Measurements from ENCODE around the gene KLHL25. TPM values are rescaled to one million over a fixed set of nuclear protein-coding genes. Genes with fewer than 3 reads are reported as not detected.
A peak's percentile ranks its signal among the peaks of the same experiment; 100 is the strongest.

KLHL25 gene
- total RNA-seq, 2 donors from 2014 or later, result 9.8 to 12.3 TPM

- no peaks in the 10 kb centered on the region for H3K9me3 ChIP-seq (ENCODE audit: control insufficient read depth, low read length, poor library complexity, severe bottlenecking)
- peak overlapping the region; percentile 61 for H3K27ac Mint-ChIP-seq
- H3K36me3 Mint-ChIP-seq (ENCODE audit: low read depth), result peaks cover 22% of the 10 kb centered on the region
- DNase-seq (no peak), ATAC-seq (no peak)
- peaks cover 22% of the 10 kb centered on the region for H3K4me1 Mint-ChIP-seq
- H3K27me3 Mint-ChIP-seq, result no peaks in the 10 kb centered on the region
- H3K4me3 Mint-ChIP-seq, result no peak overlapping the region
Measured at GRCh38 chr15:85716261-85716660, 78.5 kb downstream of the KLHL25 start.

- H3K4me1 Mint-ChIP-seq, result peaks cover 34% of the 10 kb centered on the region
- H3K9me3 ChIP-seq (ENCODE audit: control insufficient read depth, low read length, poor library complexity, severe bottlenecking), result no peaks in the 10 kb centered on the region
- H3K4me3 Mint-ChIP-seq, result no peak overlapping the region
- H3K27me3 Mint-ChIP-seq, result no peaks in the 10 kb centered on the region
- peaks cover 17% of the 10 kb centered on the region for H3K36me3 Mint-ChIP-seq (ENCODE audit: low read depth)
- ATAC-seq (no peak), DNase-seq (no peak)
- peak overlapping the region; percentile 100 for H3K27ac Mint-ChIP-seq
Measured at GRCh38 chr15:85711580-85712192, 83.0 kb downstream of the KLHL25 start.

- peak overlapping the region; percentile 53 for H3K4me3 Mint-ChIP-seq
- H3K4me1 Mint-ChIP-seq, result peaks cover 44% of the 10 kb centered on the region
- H3K36me3 Mint-ChIP-seq (ENCODE audit: low read depth), result peaks cover 13% of the 10 kb centered on the region
- ATAC-seq (no peak), DNase-seq (no peak)
- no peaks in the 10 kb centered on the region for H3K9me3 ChIP-seq (ENCODE audit: control insufficient read depth, low read length, poor library complexity, severe bottlenecking)
- H3K27ac Mint-ChIP-seq, result peak overlapping the region; percentile 100
- H3K27me3 Mint-ChIP-seq, result no peaks in the 10 kb centered on the region
Measured at GRCh38 chr15:85710340-85710842, 84.3 kb downstream of the KLHL25 start.

Data from T-helper 17 cell (primary cell).